HG03558 (cell line): ENCODE measurements around the gene ACP4.

Experiments used
- ATAC-seq: cut with Tn5 transposase; IDR thresholded peaks from one replicate; pipeline ENCODE4 v1.9.1; 2021; ENCODE audit warnings: moderate number of reproducible peaks; ENCODE audit not compliant: unreplicated experiment; ENCODE audit errors: extremely low read depth

ACP4 gene

GRCh38 chr19:50838239-50838638 lies 48.0 kb downstream of the ACP4 start:
- ATAC-seq = no peak

GRCh38 chr19:50839712-50840655 lies 49.8 kb downstream of the ACP4 start:
- ATAC-seq = no peak

- no peak for ATAC-seq
Observed at GRCh38 chr19:50842130-50842529, 51.9 kb downstream of the ACP4 start.

DNA sequence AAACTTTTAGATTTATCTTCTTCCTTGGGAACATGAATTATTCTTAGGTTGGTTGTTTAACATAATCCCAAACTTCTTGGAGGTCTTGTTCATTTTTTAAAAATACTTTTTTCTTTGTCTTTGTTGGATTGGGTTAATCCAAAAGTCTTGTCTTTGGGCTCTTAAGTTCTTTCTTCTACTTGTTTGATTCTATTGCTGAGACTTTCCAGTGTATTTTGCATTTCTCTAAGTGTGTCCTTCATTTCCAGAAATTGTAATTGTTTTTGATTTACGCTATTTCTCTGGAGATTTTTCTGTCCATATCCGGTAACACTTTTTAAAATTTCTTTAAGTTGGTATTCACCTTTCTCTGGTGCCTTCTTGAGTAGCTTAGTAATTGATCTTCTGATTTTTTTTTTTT lies 53.0 kb downstream of the ACP4 start:
- ATAC-seq = no peak

GRCh38 chr19:50843701-50844221 lies 53.5 kb downstream of the ACP4 start:
- no peak for ATAC-seq

DNA sequence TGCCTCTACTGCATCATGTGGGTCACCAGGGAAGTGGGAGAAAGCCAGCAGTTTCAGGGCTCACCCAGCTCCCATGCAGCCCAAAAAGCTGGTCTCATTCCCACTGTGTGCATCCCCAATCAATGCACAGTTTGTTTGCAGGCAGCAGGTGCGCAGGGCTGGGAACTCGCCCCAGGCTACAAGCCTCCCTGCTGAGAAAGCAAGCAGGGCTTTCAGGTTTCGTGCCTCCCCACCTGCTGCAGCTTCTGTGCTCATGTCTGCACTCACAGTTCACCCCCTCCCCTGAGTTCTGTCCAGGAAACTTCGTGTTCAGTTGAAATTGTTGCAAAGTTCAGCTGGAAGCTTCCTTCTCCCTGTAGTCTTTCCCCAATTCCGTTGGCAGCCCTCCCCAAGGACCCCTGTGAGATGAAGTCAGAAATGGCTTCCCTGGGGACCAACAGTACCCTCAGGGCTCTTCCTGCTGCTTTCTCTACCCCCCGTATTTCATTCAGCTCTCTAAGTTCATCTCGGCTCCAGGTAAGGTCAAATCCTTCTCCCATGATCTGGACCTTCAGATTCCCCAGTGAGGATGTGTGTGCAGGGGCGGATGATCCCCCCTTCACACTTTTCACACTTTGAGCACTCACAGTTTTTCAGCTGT lies 54.2 kb downstream of the ACP4 start:
- ATAC-seq = no peak
